Measurements from ENCODE around the gene GLI3.

Gene GLI3

GRCh38 chr7:41973202-41973730, 263.7 kb downstream of the GLI3 start:
- H3K36me3 ChIP-seq (replicated peaks; ENCODE audit: insufficient read depth, low read length): no peaks in the 10 kb centered on the region

DNA sequence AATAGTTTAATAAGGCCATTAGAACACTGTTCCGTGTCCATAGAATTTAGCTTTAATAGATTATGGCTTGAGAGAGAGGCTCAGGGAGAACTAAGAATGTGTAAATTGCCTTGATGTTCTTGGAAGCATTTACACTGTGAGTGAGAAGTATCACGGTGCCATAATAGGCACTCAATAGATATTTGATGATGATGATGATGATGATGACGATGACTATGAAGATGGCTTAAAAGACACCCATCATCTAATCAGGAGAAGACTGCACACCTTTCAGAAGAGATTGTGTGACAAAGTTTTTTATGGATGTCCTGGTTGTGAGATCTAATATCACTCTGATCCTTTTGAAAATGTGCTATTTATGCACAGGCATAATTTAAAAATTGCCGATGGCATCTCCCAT, 264.2 kb downstream of the GLI3 start:
- Histone ChIP-seq H3K9me2 (replicated peaks; ENCODE audit: insufficient read depth, low read length) (no peaks in the 10 kb centered on the region), H4K20me1 (ENCODE audit: insufficient read depth, low read length) (no peaks in the 10 kb centered on the region), H3K4me2 (ENCODE audit: low read depth, low read length) (no peak overlapping the region), H3K27ac (ENCODE audit: low read length) (no peak overlapping the region), H3K27me3 (replicated peaks; ENCODE audit: insufficient read depth, low read length) (no peaks in the 10 kb centered on the region), H3K4me1 (ENCODE audit: low read length) (0 out of 2 replicates have a peak, but pooled peaks cover 6% of the 10 kb centered on the region), H3K9me3 (replicated peaks; ENCODE audit: insufficient read depth, low read length) (no peaks in the 10 kb centered on the region), H3F3A (ENCODE audit: insufficient read depth, low read length) (no peaks in the 10 kb centered on the region), H3K9ac (ENCODE audit: low read length) (no peak overlapping the region), H3K79me2 (ENCODE audit: low read length) (no peaks in the 10 kb centered on the region), H2AFZ (ENCODE audit: low read length) (no peak overlapping the region), H3K4me3 (ENCODE audit: low read length) (no peak overlapping the region), H3K36me3 (replicated peaks; ENCODE audit: insufficient read depth, low read length) (no peaks in the 10 kb centered on the region)
- no peak for TF ChIP-seq EZH2 (optimal IDR thresholded peaks at IDR 0.05; ENCODE audit: low read depth, low read length)
- TF ChIP-seq, protein P1, sequence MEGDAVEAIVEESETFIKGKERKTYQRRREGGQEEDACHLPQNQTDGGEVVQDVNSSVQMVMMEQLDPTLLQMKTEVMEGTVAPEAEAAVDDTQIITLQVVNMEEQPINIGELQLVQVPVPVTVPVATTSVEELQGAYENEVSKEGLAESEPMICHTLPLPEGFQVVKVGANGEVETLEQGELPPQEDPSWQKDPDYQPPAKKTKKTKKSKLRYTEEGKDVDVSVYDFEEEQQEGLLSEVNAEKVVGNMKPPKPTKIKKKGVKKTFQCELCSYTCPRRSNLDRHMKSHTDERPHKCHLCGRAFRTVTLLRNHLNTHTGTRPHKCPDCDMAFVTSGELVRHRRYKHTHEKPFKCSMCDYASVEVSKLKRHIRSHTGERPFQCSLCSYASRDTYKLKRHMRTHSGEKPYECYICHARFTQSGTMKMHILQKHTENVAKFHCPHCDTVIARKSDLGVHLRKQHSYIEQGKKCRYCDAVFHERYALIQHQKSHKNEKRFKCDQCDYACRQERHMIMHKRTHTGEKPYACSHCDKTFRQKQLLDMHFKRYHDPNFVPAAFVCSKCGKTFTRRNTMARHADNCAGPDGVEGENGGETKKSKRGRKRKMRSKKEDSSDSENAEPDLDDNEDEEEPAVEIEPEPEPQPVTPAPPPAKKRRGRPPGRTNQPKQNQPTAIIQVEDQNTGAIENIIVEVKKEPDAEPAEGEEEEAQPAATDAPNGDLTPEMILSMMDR (IDR thresholded peaks at IDR 0.05; ENCODE audit: low read length): no peak
- no peak for TF ChIP-seq EZH2phosphoT487 (IDR thresholded peaks at IDR 0.05; ENCODE audit: low read length)
- no peak for DNase-seq

More at GRCh38 chr7:41973202-41973730, 263.7 kb downstream of the GLI3 start:
- H3K79me2 ChIP-seq (ENCODE audit: low read length): no peaks in the 10 kb centered on the region
- H3K27me3 ChIP-seq (replicated peaks; ENCODE audit: insufficient read depth, low read length): no peaks in the 10 kb centered on the region
- TF ChIP-seq EZH2 (optimal IDR thresholded peaks at IDR 0.05; ENCODE audit: low read depth, low read length) (no peak), EZH2phosphoT487 (IDR thresholded peaks at IDR 0.05; ENCODE audit: low read length) (no peak)
- TF ChIP-seq, protein P1 (IDR thresholded peaks at IDR 0.05; ENCODE audit: low read length): no peak
- H3K9me3 ChIP-seq (replicated peaks; ENCODE audit: insufficient read depth, low read length): no peaks in the 10 kb centered on the region
- DNase-seq: no peak
- no peaks in the 10 kb centered on the region for H3K9me2 ChIP-seq (replicated peaks; ENCODE audit: insufficient read depth, low read length)
- no peaks in the 10 kb centered on the region for H3F3A ChIP-seq (ENCODE audit: insufficient read depth, low read length)
- H3K4me2 ChIP-seq (ENCODE audit: low read depth, low read length): no peak overlapping the region
- no peak overlapping the region for H2AFZ ChIP-seq (ENCODE audit: low read length)
- no peak overlapping the region for H3K9ac ChIP-seq (ENCODE audit: low read length)
- no peak overlapping the region for H3K4me3 ChIP-seq (ENCODE audit: low read length)
- no peaks in the 10 kb centered on the region for H4K20me1 ChIP-seq (ENCODE audit: insufficient read depth, low read length)
- H3K4me1 ChIP-seq (ENCODE audit: low read length): 0 out of 2 replicates have a peak, but pooled peaks cover 6% of the 10 kb centered on the region
- no peak overlapping the region for H3K27ac ChIP-seq (ENCODE audit: low read length)

DNA sequence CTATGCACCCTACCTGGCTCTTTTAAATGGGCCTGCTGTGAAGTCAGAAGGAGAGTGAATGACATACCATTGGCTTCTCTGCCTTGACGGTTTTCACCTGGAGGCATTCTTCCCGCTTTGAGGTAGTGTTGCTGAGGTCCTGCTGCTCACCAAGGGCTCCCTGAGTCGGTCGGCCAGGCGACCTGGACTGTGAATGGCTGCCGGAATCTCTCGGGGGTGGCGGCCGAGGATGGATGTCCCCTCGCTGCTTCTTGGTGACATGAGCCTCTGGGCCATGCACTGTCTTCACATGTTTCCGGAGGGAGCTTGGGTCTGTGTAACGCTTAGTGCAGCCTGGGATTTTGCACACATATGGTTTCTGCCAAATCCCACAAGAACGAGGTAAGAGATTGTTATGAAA, 264.7 kb downstream of the GLI3 start:
- no peak overlapping the region for H3K4me3 ChIP-seq (ENCODE audit: low read length)
- no peak overlapping the region for H2AFZ ChIP-seq (ENCODE audit: low read length)
- H3K79me2 ChIP-seq (ENCODE audit: low read length): no peaks in the 10 kb centered on the region
- no peaks in the 10 kb centered on the region for H3K36me3 ChIP-seq (replicated peaks; ENCODE audit: insufficient read depth, low read length)
- no peaks in the 10 kb centered on the region for H4K20me1 ChIP-seq (ENCODE audit: insufficient read depth, low read length)
- H3K9me3 ChIP-seq (replicated peaks; ENCODE audit: insufficient read depth, low read length): no peaks in the 10 kb centered on the region
- no peak for DNase-seq
- H3K27me3 ChIP-seq (replicated peaks; ENCODE audit: insufficient read depth, low read length): no peaks in the 10 kb centered on the region
- H3F3A ChIP-seq (ENCODE audit: insufficient read depth, low read length): no peaks in the 10 kb centered on the region
- TF ChIP-seq EZH2phosphoT487 (IDR thresholded peaks at IDR 0.05; ENCODE audit: low read length) (no peak), EZH2 (optimal IDR thresholded peaks at IDR 0.05; ENCODE audit: low read depth, low read length) (no peak)
- TF ChIP-seq, protein P1 (IDR thresholded peaks at IDR 0.05; ENCODE audit: low read length): no peak
- no peak overlapping the region for H3K27ac ChIP-seq (ENCODE audit: low read length)
- 0 out of 2 replicates have a peak, but pooled peaks cover 6% of the 10 kb centered on the region for H3K4me1 ChIP-seq (ENCODE audit: low read length)
- no peak overlapping the region for H3K4me2 ChIP-seq (ENCODE audit: low read depth, low read length)
- H3K9ac ChIP-seq (ENCODE audit: low read length): no peak overlapping the region
- H3K9me2 ChIP-seq (replicated peaks; ENCODE audit: insufficient read depth, low read length): no peaks in the 10 kb centered on the region
